ENCODE measurements around the gene TET1.
"Not testable (repeated sequence)": the region's sequence is repeated elsewhere in the genome, so short reads cannot be mapped to it uniquely, and the experiment has no call there.

- not testable (repeated sequence) for TF ChIP-seq CTCF (IDR thresholded peaks at IDR 0.05); POLR2A (IDR thresholded peaks at IDR 0.05); POLR2AphosphoS5 (IDR thresholded peaks at IDR 0.05; ENCODE audit: insufficient read depth in 1 of 2, low read depth in 1 of 2)
These were observed 57.6 kb downstream of the TET1 start for GRCh38 chr10:68617691-68618090.
